ENCODE results near the gene PIK3R5.
A peak's percentile ranks its signal among the peaks of the same experiment; 100 is the strongest.
"Not testable (repeated sequence)": the region's sequence is repeated elsewhere in the genome, so short reads cannot be mapped to it uniquely, and the experiment has no call there.

The PIK3R5 gene

GRCh38 chr17:8965394-8966168 is at the start of gene PIK3R5:
TSS of gene PIK3R5 (minus strand) at chr17:8965707. CDS start at chr17:8911494, 54,213 bp downstream.
- peak; percentile 79 for DNase-seq

DNA sequence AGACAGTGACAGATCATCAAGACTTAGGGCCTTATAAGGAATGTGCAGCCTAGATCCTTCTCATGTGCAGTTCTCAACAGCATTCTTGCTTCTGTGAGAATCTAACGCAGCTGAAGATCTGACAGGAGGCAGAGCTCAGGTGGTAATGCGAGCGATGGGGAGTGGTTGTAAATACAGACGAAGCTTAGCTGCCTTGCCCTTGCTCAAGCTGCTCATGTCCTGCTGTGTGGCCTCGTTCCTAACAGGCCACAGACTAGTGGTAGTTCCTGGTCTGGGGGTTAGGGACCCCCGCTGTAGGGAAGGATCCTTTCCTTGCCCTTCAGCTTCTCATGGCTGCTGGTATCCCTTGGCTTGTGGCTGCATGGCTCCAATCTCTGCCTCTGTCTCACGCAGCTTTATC is 45.5 kb upstream of the PIK3R5 start:
- no peak for DNase-seq

GRCh38 chr17:9009737-9010136 is 44.2 kb upstream of the PIK3R5 start:
- DNase-seq, result no peak

GRCh38 chr17:9009096-9009495 is 43.6 kb upstream of the PIK3R5 start:
- DNase-seq, result no peak

DNA sequence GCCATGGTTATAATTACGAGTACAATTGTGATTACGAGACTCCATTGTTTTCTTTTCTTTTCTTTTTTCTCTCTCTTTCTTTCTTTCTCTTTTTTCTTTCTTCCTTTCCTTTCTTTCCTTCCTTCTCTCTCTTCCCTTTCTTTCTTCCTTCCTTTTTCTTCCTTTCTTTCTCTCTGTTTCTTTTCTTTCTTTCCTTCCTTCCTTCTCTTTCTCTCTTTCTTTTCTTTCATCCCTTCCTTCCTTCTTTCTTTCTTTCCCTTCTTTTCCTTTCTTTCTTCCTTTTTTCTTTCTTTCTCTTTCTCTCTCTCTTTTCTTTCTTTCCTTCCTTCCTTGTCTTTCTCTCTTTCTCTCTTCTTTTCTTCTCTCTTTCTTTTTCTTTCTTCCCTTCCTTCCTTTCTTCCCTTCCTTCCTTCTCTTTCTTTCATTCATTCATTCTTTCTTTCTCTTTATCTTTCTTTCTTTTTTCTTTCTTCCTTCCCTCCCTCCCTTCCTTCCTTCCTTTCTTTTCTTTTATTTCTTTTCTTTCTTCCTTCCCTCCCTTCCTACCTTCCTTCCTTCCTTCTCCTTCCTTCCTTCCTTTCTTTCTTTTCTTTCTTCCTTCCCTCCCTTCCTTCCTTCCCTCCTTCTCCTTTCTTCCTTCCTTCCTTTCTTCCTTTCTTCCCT is 41.7 kb upstream of the PIK3R5 start:
- no peak for DNase-seq

- DNase-seq, result no peak
Measured at GRCh38 chr17:9006175-9006767, 40.8 kb upstream of the PIK3R5 start.

DNA sequence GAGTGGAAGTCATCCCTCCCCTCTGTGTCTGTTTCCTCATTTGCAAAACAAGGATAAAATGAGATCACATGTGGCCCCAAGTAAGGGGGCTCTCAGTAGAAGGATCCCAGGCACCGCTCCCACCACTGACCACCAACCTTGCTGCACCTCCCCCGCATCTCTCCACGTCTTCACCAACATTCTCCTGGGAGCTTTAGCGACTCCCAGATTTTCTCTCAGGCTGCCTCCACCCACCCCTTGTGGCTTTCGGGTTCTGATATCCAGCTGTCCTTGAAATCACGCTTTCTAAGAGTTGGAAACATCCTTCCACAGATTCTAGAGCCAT is 39.4 kb upstream of the PIK3R5 start:
- no peak for DNase-seq

- DNase-seq, result no peak
Measured at GRCh38 chr17:9004132-9004960, 38.8 kb upstream of the PIK3R5 start.

- DNase-seq, result no peak
Measured at GRCh38 chr17:9003355-9004131, 38.0 kb upstream of the PIK3R5 start.

- DNase-seq, result peak; percentile 13
Measured at GRCh38 chr17:9002606-9003354, 37.3 kb upstream of the PIK3R5 start.

- no peak for DNase-seq
Measured at GRCh38 chr17:9002227-9002605, 36.7 kb upstream of the PIK3R5 start.

DNA sequence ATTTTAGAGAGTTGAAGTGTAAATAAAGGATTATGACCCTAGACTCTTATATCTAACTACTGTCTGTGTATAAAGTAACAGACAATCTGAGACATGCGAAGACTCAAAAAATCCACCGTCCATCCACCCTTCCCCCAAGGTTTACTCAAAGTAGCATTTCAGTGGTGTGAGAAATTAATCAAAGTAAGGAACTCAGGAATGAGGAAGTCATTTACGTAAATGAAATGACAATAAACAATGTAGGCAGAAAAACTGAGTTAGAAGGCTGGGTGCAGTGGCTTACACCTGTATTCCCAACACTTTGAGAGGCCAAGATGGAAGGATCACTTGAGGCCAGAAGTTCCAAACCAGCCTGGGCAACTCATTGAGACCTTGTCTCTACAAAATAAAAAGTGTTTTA is 36.1 kb upstream of the PIK3R5 start:
- no peak for DNase-seq

- peak; percentile 72 for DNase-seq
Measured at GRCh38 chr17:8997994-8998628, 32.6 kb upstream of the PIK3R5 start.

GRCh38 chr17:8995711-8996110 is 30.2 kb upstream of the PIK3R5 start:
- no peak for DNase-seq

DNA sequence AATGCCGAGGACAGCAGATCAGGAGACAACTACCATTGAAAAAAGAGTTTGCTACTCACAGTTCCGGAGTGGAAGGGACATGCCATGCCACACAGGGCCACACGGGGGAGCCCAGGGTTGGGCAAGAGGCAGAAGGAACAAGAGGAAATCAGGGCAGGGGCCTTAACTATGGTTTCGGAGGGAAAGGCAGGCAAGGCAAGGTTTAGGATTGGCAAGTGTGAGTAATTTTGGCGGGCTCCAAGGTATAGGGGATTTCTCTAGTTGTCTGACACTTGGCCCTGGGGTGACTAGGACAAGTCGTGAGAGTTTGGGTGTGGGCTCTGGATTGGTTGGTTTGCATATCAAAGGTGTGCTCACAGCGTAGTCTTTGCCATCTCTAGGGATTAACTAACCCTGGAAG is 28.8 kb upstream of the PIK3R5 start:
- peak; percentile 59 for DNase-seq

DNA sequence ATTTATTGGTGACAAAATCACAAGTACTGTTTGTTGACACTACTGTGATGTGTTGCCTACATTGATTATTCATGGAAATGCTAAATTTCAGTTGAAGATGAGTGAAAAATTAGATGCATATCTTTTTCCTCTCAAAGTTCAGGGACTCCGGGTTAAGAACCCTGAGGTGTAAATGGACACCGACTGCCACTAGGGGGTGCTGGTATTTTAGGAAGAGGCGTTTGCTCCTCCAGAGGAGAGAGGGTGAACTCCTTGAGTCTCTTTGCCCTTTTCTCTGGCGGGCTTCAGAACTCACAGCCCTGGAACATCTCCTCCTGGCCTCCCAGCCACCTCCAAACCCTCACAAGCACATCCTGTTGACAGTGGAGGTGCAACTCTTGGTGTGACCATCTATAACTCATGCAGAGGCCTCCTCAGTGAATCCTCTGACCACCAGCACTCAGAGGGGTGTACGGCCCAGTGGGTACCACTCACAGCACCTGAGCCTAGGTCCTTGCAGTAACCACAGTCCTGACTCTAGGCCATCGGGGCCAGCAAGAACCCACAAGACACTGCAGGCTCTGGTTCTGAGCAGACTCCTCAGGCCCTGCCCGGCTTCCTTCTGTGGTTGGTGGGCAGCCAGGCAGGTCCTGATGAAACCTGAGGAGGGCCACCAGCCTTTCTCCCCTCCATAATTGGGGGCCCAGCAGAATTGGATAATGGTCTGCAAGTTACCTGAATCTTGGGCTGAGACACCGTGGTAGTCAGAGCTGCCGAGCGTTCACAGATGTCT is 26.2 kb upstream of the PIK3R5 start:
- DNase-seq, result peak; percentile 53

DNA sequence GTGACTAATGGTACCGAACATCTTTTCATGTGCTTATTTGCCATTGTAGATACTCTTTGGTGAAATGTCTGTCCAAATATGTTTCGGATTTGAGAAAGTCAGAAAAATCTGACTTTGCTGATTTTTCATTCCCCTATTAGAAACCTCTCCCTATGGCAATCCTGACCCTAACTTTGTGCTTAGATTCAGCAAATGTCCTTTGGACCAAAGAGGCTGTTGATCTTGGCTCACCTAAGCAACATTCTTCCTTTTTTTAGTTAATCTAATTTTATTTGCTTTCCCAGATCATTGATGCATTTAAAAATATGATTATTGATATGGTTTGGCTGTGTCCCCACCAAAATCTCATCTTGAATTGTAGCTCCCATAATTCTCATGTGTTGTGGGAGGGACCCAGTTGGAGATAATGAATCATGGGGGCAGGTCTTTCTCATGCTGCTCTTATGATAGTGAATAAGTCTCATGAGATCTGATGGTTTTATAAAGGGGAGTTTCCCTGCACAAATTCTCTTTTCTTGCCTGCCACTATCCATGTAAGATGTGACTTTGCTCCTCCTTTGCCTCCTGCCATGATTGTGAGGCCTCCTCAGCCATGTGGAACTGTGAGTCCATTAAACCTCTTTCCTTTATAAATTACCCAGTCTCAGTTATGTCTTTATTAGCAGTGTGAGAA is 22.9 kb upstream of the PIK3R5 start:
- DNase-seq, result not testable (repeated sequence)

DNA sequence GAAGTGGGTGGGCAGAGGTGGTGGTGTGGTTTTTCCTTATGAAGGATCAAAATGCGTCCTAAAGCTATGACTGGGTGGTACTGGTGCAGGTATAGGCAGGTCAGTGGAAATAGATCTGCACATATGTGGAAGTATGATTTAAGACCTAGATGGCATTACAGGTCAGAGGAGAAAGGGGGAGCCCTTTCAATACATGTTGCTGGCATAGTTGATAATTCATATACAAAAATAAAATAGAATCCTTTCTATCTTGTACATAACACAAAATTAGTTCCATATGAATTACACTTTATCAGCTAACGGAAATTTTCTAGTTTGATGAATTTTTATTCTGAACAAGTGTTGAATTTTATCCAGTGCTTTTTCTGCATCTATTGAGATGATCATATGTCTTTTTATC is 20.8 kb upstream of the PIK3R5 start:
- DNase-seq, result no peak

GRCh38 chr17:8985054-8985701 is 19.7 kb upstream of the PIK3R5 start:
- DNase-seq, result no peak

Measured in stimulated activated naive CD4-positive, alpha-beta T cell treated with Interleukin-2 at 50 U/mL for 16 hours (primary cell).